PC-3 (cell line): ENCODE measurements around the gene BTBD6. TPM values are rescaled to one million over a fixed set of nuclear protein-coding genes. Genes with fewer than 3 reads are reported as not detected.

Experiments
- ATAC-seq: fragments of 200-7000 bp; cut with Tn5 transposase; 2 replicates; pipeline ENCODE4 v1.9.1; 2020; ENCODE audit warnings: mild to moderate bottlenecking, moderate library complexity
- BruUV-seq: library from RNA; stranded (reverse); fragments of 400-500 nt; replicated peaks from 2 replicates; lab custom pipeline; 2021; lab: Mats Ljungman, UMichigan
- CTCF ChIA-PET: fragments of 300-600 bp; sonication (Branson Sonifier 250); formaldehyde crosslinking; loops from one replicate; lab custom pipeline; 2022; ENCODE audit warnings: antibody characterized with exemption; lab: Charles Lee
- POLR2A ChIA-PET: fragments of 300-600 bp; sonication (Branson Sonifier 250); formaldehyde crosslinking; loops from one replicate; lab custom pipeline; 2022; ENCODE audit warnings: antibody characterized with exemption; ENCODE audit not compliant: unreplicated experiment; lab: Charles Lee
- DNase-seq: peaks from one replicate; pipeline ENCODE4 v3.0.0-alpha.2; 2015
- H2AFZ ChIP-seq: fragments of 300-600 bp; sonication (generic); 2 replicates; pipeline ENCODE4 v1.6.0; 2016; ENCODE audit warnings: antibody characterized with exemption, low read length
- H3F3A ChIP-seq: fragments of 300-600 bp; sonication (generic); one replicate; pipeline ENCODE4 v1.6.0; 2017; ENCODE audit warnings: antibody characterized with exemption, low read length, control low read depth, mild to moderate bottlenecking; ENCODE audit not compliant: unreplicated experiment
- H3K27ac ChIP-seq: fragments of 300-600 bp; sonication (generic); 2 replicates; pipeline ENCODE4 v1.5.1; 2016; ENCODE audit warnings: mild to moderate bottlenecking, low read length
- H3K27me3 ChIP-seq: fragments of 300-600 bp; sonication (generic); 2 replicates; pipeline ENCODE4 v1.6.1; 2016; ENCODE audit warnings: low read length, mixed read lengths
- H3K36me3 ChIP-seq: fragments of 300-600 bp; sonication (generic); 2 replicates; pipeline ENCODE4 v1.6.1; 2016; ENCODE audit warnings: low read depth, mixed run types, low read length, mixed read lengths
- H3K4me1 ChIP-seq: fragments of 300-600 bp; sonication (generic); 2 replicates; pipeline ENCODE4 v1.5.1; 2016; ENCODE audit warnings: low read length; ENCODE audit not compliant: insufficient read depth
- H3K4me2 ChIP-seq: fragments of 300-600 bp; sonication (generic); 2 replicates; pipeline ENCODE4 v1.6.0; 2016; ENCODE audit warnings: low read length
- H3K4me3 ChIP-seq: fragments of 300-600 bp; sonication (generic); 2 replicates; pipeline ENCODE4 v1.5.1; 2016; ENCODE audit warnings: mild to moderate bottlenecking, low read length, mixed read lengths
- H3K79me2 ChIP-seq: fragments of 300-600 bp; sonication (generic); 2 replicates; pipeline ENCODE4 v1.6.1; 2017; ENCODE audit warnings: low read length, mixed read lengths
- H3K9ac ChIP-seq: fragments of 300-600 bp; sonication (generic); 2 replicates; pipeline ENCODE4 v1.6.0; 2016; ENCODE audit warnings: mild to moderate bottlenecking, low read length
- H3K9me2 ChIP-seq: fragments of 300-600 bp; sonication (generic); replicated peaks from 2 replicates; pipeline ENCODE4 v1.6.1; 2016; ENCODE audit warnings: mixed run types, low read length, mixed read lengths
- H3K9me3 ChIP-seq: fragments of 300-600 bp; sonication (generic); 2 replicates; pipeline ENCODE4 v1.6.1; 2016; ENCODE audit warnings: low read length, mixed read lengths
- H4K20me1 ChIP-seq: fragments of 300-600 bp; sonication (generic); 2 replicates; pipeline ENCODE4 v1.6.1; 2016; ENCODE audit warnings: low read length, mixed read lengths
- CTCF ChIP-seq: fragments of 300-600 bp; sonication (generic); conservative IDR thresholded peaks from 2 replicates; pipeline ENCODE4 v1.5.1; 2017; ENCODE audit warnings: antibody characterized with exemption, low read depth, mild to moderate bottlenecking, low read length
- EZH2 ChIP-seq: fragments of 300-600 bp; sonication (generic); IDR thresholded peaks from one replicate; pipeline ENCODE4 v1.6.1; 2017; ENCODE audit warnings: antibody characterized with exemption, mild to moderate bottlenecking, low read length; ENCODE audit not compliant: unreplicated experiment
- EZH2phosphoT487 ChIP-seq: fragments of 300-600 bp; sonication (generic); IDR thresholded peaks from 2 replicates; pipeline ENCODE4 v1.6.1; 2018; ENCODE audit warnings: mild to moderate bottlenecking, antibody characterized with exemption, low read length, borderline replicate concordance
- intact Hi-C: fragments of 100-400 bp; cut with micrococcal nuclease; formaldehyde crosslinking; loops from 2 replicates; pipeline ENCODE4 v1.9.0; 2023
- total RNA-seq: library from RNA; depleted of rRNA; stranded (reverse); fragments of >200 nt; gene quantifications from 2 replicates; pipeline ENCODE4 v1.2.3, GENCODE V29; 2014

The BTBD6 gene
- total RNA-seq, 1 experiment from 2014 or later, result 104 TPM

- CTCF ChIA-PET, result no interaction called here
- H3K4me1 ChIP-seq, result peaks cover 22% of the 10 kb centered on the region
- H2AFZ ChIP-seq, result no peak overlapping the region
- BruUV-seq, result TSS peak; percentile 24
- no peaks in the 10 kb centered on the region for H3F3A ChIP-seq
- DNase-seq, result no peak
- peaks cover 69% of the 10 kb centered on the region for H3K79me2 ChIP-seq
- POLR2A ChIA-PET, result no interaction called here
- intact Hi-C loops, result no loop called here
- ATAC-seq, result no peak
- no peak for TF ChIP-seq CTCF
- no peak for TF ChIP-seq EZH2
- no peak for TF ChIP-seq EZH2phosphoT487
- H3K27ac ChIP-seq, result no peak overlapping the region
- H3K27me3 ChIP-seq, result no peaks in the 10 kb centered on the region
- H3K4me2 ChIP-seq, result peak overlapping the region; percentile 93
- no peak overlapping the region for H3K4me3 ChIP-seq
- no peak overlapping the region for H3K9ac ChIP-seq
- no peaks in the 10 kb centered on the region for H3K9me3 ChIP-seq
- no peaks in the 10 kb centered on the region for H3K9me2 ChIP-seq
- peaks cover 6% of the 10 kb centered on the region; the same call in 1 of the 2 replicates for H3K36me3 ChIP-seq
- H4K20me1 ChIP-seq, result no peaks in the 10 kb centered on the region
These were observed 1.3 kb upstream of the BTBD6 start for GRCh38 chr14:105247026-105247425.

DNA sequence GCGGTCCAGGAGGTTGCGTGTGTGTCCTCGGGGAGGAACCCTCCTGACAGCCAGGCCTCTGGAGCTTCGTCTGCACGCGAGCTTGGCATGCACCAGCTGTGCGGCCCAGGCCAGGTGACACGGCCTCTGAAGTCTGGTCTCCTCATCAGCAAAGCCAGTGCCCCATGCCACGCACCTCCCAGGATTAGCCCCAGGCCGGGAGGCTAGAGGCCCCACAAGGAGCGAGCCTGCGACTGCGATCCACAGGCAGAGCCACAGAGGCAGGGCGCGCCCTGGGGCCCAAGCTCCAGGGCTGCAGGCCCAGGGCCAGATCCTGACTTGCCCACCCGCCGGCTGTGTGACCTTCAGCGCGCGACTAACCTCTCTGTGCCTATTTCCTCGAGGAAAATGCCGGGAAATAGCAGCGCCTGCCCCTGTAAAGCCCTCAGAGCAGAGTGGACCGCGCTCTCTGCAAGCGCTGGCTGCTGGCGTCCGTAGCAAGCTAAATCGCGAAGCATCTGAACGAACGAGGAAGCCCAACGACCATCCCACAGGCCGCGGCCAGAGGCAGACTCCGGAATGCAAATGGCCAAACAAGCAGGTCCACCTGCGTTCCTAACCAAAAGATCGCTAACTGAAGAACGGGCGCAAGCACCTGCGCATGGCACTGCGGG is 492 bp upstream of the BTBD6 start:
- no TSS peak for BruUV-seq
- Histone ChIP-seq H3K9me2 (no peaks in the 10 kb centered on the region), H3K4me2 (peak overlapping the region; percentile 93), H3K9ac (peak overlapping the region; percentile 67), H4K20me1 (no peaks in the 10 kb centered on the region), H3K4me3 (peak overlapping the region; percentile 79), H3K27me3 (no peaks in the 10 kb centered on the region), H3K36me3 (peaks cover 6% of the 10 kb centered on the region; the same call in 1 of the 2 replicates), H3K4me1 (peaks cover 22% of the 10 kb centered on the region), H3K9me3 (no peaks in the 10 kb centered on the region), H3K27ac (no peak overlapping the region), H3F3A (no peaks in the 10 kb centered on the region), H3K79me2 (peaks cover 61% of the 10 kb centered on the region), H2AFZ (peak overlapping the region; percentile 71)
- ChIA-PET CTCF (interaction anchor here (0.6 to 0.8 kb wide), 2 partner anchors 43 to 45 kb away, joined by 4 to 5 read pairs; no protein-coding TSS in a partner anchor), POLR2A (no interaction called here)
- intact Hi-C loops, result no loop called here
- ATAC-seq, result peak; percentile 9
- DNase-seq, result no peak
- no peak for TF ChIP-seq EZH2
- TF ChIP-seq CTCF, result no peak
- TF ChIP-seq EZH2phosphoT487, result no peak
